Fibroblast of skin of right biceps (primary cell): Measurements from ENCODE around the gene PRSS22.

Source experiments
- DNase-seq: peaks from one replicate; pipeline ENCODE4 v3.0.0-alpha.2; 2013

Gene PRSS22

GRCh38 chr16:2827831-2828520 lies 30.0 kb downstream of the PRSS22 start:
- DNase-seq, result no peak

GRCh38 chr16:2827374-2827791 lies 30.6 kb downstream of the PRSS22 start:
- DNase-seq, result no peak

- DNase-seq, result no peak
These were observed 31.2 kb downstream of the PRSS22 start for GRCh38 chr16:2826591-2827373.

GRCh38 chr16:2825906-2826305 lies 32.1 kb downstream of the PRSS22 start:
- no peak for DNase-seq

GRCh38 chr16:2825049-2825742 lies 32.8 kb downstream of the PRSS22 start:
- DNase-seq, result no peak

- no peak for DNase-seq
These were observed 33.3 kb downstream of the PRSS22 start for GRCh38 chr16:2824626-2825025.

- DNase-seq, result no peak
These were observed 35.5 kb downstream of the PRSS22 start for GRCh38 chr16:2822496-2822895.

GRCh38 chr16:2822158-2822495 lies 35.8 kb downstream of the PRSS22 start:
- DNase-seq, result no peak

GRCh38 chr16:2821487-2822157 lies 36.3 kb downstream of the PRSS22 start:
- DNase-seq, result no peak

GRCh38 chr16:2820836-2821486 lies 37.0 kb downstream of the PRSS22 start:
- DNase-seq, result no peak

GRCh38 chr16:2819939-2820835 lies 37.8 kb downstream of the PRSS22 start:
- no peak for DNase-seq

GRCh38 chr16:2819179-2819938 lies 38.6 kb downstream of the PRSS22 start:
- DNase-seq, result no peak

GRCh38 chr16:2818272-2818876 lies 39.6 kb downstream of the PRSS22 start:
- no peak for DNase-seq

- DNase-seq, result no peak
These were observed 40.4 kb downstream of the PRSS22 start for GRCh38 chr16:2817340-2818271.

- no peak for DNase-seq
These were observed 41.1 kb downstream of the PRSS22 start, which contains the start of gene PRSS21 for GRCh38 chr16:2816751-2817339. PRSS21 (plus strand) TSS chr16:2817237; CDS start chr16:2817269, 32 bp downstream.

- DNase-seq, result no peak
These were observed 42.6 kb downstream of the PRSS22 start for GRCh38 chr16:2815299-2815771.

GRCh38 chr16:2814551-2815298 lies 43.2 kb downstream of the PRSS22 start:
- no peak for DNase-seq

- DNase-seq, result no peak
These were observed 44.2 kb downstream of the PRSS22 start for GRCh38 chr16:2813771-2814221.
